ENCODE data around the gene DCLK1.

DNA sequence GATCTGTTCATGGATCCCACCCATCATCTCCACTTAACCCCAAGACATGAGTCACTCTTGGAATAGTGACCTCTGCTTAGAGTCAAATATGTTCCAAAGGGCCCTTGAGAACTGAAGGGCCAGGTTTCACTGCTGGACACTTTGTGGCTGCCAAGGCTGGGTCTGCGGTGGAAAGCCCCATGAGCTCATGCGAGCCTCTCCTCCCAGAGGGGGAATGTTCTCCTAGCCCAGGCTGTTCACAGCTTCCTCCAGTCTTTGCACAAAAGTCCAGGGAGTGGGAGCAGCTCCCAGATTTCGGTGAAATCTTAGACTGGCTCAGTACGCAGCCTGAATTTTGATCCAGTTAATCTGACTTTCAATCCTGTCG lies 732 bp upstream of the DCLK1 start:
- TF ChIP-seq POLR2A (IDR thresholded peaks at IDR 0.05) (no peak), EP300 (IDR thresholded peaks at IDR 0.05; ENCODE audit: low read depth) (no peak), POLR2AphosphoS5 (IDR thresholded peaks at IDR 0.05) (no peak)
- TF ChIP-seq, protein P1, sequence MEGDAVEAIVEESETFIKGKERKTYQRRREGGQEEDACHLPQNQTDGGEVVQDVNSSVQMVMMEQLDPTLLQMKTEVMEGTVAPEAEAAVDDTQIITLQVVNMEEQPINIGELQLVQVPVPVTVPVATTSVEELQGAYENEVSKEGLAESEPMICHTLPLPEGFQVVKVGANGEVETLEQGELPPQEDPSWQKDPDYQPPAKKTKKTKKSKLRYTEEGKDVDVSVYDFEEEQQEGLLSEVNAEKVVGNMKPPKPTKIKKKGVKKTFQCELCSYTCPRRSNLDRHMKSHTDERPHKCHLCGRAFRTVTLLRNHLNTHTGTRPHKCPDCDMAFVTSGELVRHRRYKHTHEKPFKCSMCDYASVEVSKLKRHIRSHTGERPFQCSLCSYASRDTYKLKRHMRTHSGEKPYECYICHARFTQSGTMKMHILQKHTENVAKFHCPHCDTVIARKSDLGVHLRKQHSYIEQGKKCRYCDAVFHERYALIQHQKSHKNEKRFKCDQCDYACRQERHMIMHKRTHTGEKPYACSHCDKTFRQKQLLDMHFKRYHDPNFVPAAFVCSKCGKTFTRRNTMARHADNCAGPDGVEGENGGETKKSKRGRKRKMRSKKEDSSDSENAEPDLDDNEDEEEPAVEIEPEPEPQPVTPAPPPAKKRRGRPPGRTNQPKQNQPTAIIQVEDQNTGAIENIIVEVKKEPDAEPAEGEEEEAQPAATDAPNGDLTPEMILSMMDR (IDR thresholded peaks at IDR 0.05), result no peak
